ENCODE data around the gene ZNF678. TPM values are rescaled to one million over a fixed set of nuclear protein-coding genes. Genes with fewer than 3 reads are reported as not detected.
"Not testable (repeated sequence)": the region's sequence is repeated elsewhere in the genome, so short reads cannot be mapped to it uniquely, and the experiment has no call there.

The ZNF678 gene
- total RNA-seq, 2 experiments from 2014 or later: 7.0 to 7.7 TPM

DNA sequence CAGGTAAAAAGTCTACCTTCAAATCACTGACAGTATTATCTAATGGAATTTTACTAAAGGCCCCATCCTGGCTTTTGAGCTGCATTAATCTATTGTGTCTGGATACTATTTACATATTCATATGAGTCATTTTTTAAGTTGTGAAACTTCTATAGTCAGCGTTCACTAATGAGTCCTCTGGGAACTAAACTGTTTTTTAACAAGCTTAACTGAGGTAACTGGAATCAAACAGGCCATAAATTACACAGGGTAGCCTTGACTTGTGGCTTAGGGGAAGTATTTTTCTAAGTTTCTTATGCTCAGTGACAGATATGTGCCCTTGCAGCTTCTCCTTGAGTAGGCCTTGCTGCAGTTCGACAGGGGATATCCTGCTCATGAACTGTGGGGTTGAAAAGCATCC is 102.9 kb downstream of the ZNF678 start:
- peaks cover 47% of the 10 kb centered on the region for H3K36me3 Mint-ChIP-seq (ENCODE audit: low read depth)
- no peak for ATAC-seq
- peaks cover 63% of the 10 kb centered on the region for H3K9me3 Mint-ChIP-seq (ENCODE audit: low read depth)
- CTCF ChIA-PET: no interaction called here
- no peak overlapping the region for H3K4me3 Mint-ChIP-seq
- DNase-seq: no peak
- POLR2A ChIA-PET: interaction anchor here (0.6 kb wide), 1 partner anchor 565 kb away, joined by 3 read pairs; no protein-coding TSS in a partner anchor
- no peaks in the 10 kb centered on the region for H3K4me1 Mint-ChIP-seq
- H3K27me3 Mint-ChIP-seq: no peaks in the 10 kb centered on the region
- H3K27ac Mint-ChIP-seq: no peak overlapping the region
- intact Hi-C loops (cut with DNase I, micrococcal nuclease): no loop called here

DNA sequence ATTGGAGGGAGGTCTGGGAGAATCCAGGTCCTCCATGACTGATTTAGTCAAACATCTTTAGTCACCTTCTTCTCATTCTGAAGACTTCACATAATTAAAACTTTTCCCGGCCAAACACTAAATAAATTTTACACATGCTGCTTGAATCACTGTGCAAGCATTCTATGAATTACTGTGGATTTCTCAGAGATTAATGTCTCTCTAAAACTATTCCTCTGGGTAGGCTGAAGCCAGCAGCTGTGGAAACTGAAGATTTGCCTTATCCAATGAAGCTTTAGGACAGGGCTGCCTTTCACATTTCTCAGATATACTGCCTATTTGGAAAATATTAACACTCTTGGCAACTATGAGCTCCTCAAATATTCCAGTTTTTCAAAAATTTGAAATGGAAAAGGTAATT is 110.1 kb downstream of the ZNF678 start:
- H3K9me3 Mint-ChIP-seq (ENCODE audit: low read depth): peaks cover 53% of the 10 kb centered on the region
- POLR2A ChIA-PET: no interaction called here

DNA sequence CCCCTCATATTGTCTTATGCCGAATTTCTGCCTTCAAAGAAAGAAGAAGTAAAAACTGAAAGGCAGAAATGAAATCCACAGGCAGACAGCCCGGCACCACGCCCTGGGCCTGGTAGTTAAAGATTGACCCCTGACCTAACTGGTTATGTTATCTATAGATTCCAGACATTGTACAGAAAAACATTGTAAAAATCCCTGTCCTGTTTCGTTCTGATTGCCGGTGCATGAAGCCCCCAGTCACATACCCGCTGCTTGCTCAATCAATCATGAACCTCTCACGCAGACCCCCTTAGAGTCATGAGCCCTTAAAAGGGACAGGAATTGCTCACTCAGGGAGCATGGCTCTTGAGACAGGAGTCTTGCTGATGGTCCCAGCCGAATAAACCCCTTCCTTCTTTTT is 122.5 kb downstream of the ZNF678 start:
- peaks cover 39% of the 10 kb centered on the region for H3K9me3 Mint-ChIP-seq (ENCODE audit: low read depth)

More for the DNA sequence above, 110.1 kb downstream of the ZNF678 start:
- H3K4me3 Mint-ChIP-seq: no peak overlapping the region
- intact Hi-C loops (cut with DNase I, micrococcal nuclease): no loop called here
- ATAC-seq: no peak
- no peaks in the 10 kb centered on the region for H3K27me3 Mint-ChIP-seq
- H3K27ac Mint-ChIP-seq: no peak overlapping the region
- no peaks in the 10 kb centered on the region for H3K4me1 Mint-ChIP-seq
- CTCF ChIA-PET: no interaction called here
- no peak for DNase-seq
- H3K36me3 Mint-ChIP-seq (ENCODE audit: low read depth): peaks cover 27% of the 10 kb centered on the region

DNA sequence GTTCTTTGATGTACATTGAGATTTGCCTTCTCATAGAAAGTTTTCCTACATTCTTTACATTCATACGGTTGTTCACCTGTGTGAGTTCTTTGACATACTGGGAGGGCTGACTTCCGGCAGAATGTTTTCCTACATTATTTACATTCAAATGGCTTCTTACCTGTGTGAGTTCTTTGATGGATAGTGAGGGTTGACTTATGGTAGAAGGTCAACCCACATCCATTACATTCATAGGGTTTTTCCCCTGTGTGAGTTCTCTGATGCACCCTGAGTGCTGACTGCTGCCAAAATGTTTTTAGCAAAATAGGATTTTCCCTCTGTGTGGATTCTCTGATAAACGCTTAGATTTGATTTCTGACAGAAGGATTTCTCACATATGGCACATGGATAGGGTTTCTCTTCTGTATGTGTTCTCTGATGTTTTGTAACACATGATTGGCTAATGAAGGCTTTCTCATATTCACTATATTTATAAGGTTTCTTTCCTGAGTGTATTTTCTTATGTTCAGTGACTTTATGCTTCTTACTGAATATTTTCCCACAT is 134.0 kb downstream of the ZNF678 start:
- H3K27ac Mint-ChIP-seq: no peak overlapping the region
- peaks cover 46% of the 10 kb centered on the region for H3K9me3 Mint-ChIP-seq (ENCODE audit: low read depth)
- ChIA-PET POLR2A (no interaction called here), CTCF (no interaction called here)
- H3K4me1 Mint-ChIP-seq: no peaks in the 10 kb centered on the region
- H3K36me3 Mint-ChIP-seq (ENCODE audit: low read depth): peaks cover 5% of the 10 kb centered on the region
- intact Hi-C loops (cut with DNase I, micrococcal nuclease): no loop called here
- ATAC-seq (no peak), DNase-seq (no peak)
- H3K4me3 Mint-ChIP-seq: no peak overlapping the region
- peaks cover 8% of the 10 kb centered on the region for H3K27me3 Mint-ChIP-seq

More for the DNA sequence above, 122.5 kb downstream of the ZNF678 start:
- ChIA-PET POLR2A (no interaction called here), CTCF (no interaction called here)
- DNase-seq: no peak
- no peak overlapping the region for H3K27ac Mint-ChIP-seq
- intact Hi-C loops (cut with DNase I, micrococcal nuclease): no loop called here
- no peak for ATAC-seq
- H3K36me3 Mint-ChIP-seq (ENCODE audit: low read depth): peaks cover 4% of the 10 kb centered on the region
- H3K4me1 Mint-ChIP-seq: no peaks in the 10 kb centered on the region
- peaks cover 2% of the 10 kb centered on the region for H3K27me3 Mint-ChIP-seq
- no peak overlapping the region for H3K4me3 Mint-ChIP-seq

DNA sequence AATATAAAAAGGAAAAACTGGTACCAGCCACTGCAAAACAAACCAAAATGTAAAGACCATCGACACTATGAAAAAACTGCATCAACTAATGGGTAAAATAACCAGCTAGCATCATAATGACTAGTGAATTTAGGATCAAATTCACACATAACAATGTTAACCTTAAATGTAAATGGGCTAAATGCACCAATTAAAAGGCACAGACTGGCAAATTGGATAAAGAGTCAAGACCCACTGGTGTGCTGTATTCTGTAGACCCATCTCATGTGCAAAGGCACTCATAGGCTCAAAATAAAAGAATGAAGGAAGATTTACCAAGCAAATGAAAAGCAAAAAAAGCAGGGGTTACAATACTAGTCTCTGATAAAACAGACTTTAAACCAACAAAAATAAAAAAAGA is 138.3 kb downstream of the ZNF678 start:
- H3K4me3 Mint-ChIP-seq; POLR2A ChIA-PET; H3K27ac Mint-ChIP-seq; H3K4me1 Mint-ChIP-seq; H3K27me3 Mint-ChIP-seq; DNase-seq; CTCF ChIA-PET; intact Hi-C loops (cut with DNase I, micrococcal nuclease); ATAC-seq: not testable (repeated sequence)
- peaks cover 52% of the 10 kb centered on the region for H3K9me3 Mint-ChIP-seq (ENCODE audit: low read depth)
- peaks cover 11% of the 10 kb centered on the region for H3K36me3 Mint-ChIP-seq (ENCODE audit: low read depth)

DNA sequence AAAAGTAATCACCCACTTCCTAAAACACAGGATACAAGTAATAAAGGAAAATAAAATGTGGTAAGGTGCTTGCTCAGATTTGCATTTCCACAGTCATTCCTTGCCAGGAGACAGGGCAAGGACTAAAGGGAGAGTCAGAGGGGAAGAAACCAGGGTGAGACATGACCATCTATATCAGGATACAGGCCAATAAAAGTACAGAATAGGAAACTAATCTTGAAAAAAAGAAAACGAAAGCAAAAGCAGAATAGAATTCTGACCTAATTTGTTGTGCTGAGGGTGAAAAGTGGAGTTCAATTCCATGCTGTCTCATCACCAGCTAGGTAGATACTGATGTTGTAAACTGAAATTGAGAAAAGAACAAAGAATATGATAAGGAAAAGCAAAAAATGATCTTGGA is 144.5 kb downstream of the ZNF678 start:
- Mint-ChIP-seq H3K27ac (peak overlapping the region; percentile 21), H3K9me3 (ENCODE audit: low read depth) (peaks cover 26% of the 10 kb centered on the region), H3K36me3 (ENCODE audit: low read depth) (peaks cover 3% of the 10 kb centered on the region), H3K4me3 (no peak overlapping the region), H3K27me3 (no peaks in the 10 kb centered on the region), H3K4me1 (peaks cover 8% of the 10 kb centered on the region)
- intact Hi-C loops (cut with DNase I, micrococcal nuclease): no loop called here
- ChIA-PET CTCF (no interaction called here), POLR2A (no interaction called here)
- DNase-seq (no peak), ATAC-seq (peak; percentile 70)

DNA sequence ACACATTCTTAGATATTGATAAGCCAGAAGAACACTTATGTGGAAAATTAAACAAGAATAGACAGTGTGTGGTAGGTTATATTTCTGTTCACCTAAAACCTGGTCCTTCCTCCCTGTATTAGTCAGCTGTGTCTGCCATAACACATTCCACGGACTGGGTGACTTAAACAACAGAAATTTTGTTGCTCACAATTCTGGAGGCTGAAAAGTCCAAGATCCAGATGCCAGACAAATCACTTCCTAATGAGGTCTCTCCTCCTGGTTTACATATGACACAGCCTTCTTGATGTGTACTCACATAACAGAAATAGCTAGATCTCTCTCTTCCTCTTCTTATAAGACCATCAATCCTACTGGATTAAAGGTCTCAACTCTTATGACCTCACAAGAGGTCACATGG is 146.1 kb downstream of the ZNF678 start:
- ChIA-PET POLR2A (no interaction called here), CTCF (no interaction called here)
- intact Hi-C loops (cut with DNase I, micrococcal nuclease): no loop called here
- H3K27me3 Mint-ChIP-seq: no peaks in the 10 kb centered on the region
- ATAC-seq: no peak
- H3K4me3 Mint-ChIP-seq: no peak overlapping the region
- peaks cover 8% of the 10 kb centered on the region for H3K4me1 Mint-ChIP-seq
- H3K36me3 Mint-ChIP-seq (ENCODE audit: low read depth): peaks cover 3% of the 10 kb centered on the region
- H3K9me3 Mint-ChIP-seq (ENCODE audit: low read depth): peaks cover 18% of the 10 kb centered on the region
- DNase-seq: no peak
- H3K27ac Mint-ChIP-seq: no peak overlapping the region

DNA sequence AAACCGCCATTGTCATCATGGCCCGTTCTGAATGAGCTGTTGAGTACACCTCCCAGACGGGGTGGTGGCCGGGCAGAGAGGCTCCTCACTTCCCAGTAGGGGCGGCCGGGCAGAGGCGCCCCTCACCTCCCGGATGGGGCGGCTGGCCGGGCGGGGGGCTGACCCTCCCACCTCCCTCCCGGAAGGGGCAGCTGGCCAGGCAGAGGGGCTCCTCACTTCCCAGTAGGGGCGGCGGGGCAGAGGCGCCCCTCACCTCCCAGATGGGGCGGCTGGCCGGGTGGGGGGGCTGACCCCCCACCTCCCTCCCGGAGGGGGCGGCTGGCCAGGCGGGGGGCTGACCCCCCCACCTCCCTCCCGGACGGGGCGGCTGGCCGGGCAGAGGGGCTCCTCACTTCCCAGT is 147.1 kb downstream of the ZNF678 start:
- H3K4me1 Mint-ChIP-seq; POLR2A ChIA-PET; CTCF ChIA-PET; H3K4me3 Mint-ChIP-seq; H3K27ac Mint-ChIP-seq; ATAC-seq; DNase-seq; H3K27me3 Mint-ChIP-seq; H3K36me3 Mint-ChIP-seq (ENCODE audit: low read depth); intact Hi-C loops (cut with DNase I, micrococcal nuclease): not testable (repeated sequence)
- H3K9me3 Mint-ChIP-seq (ENCODE audit: low read depth): peaks cover 22% of the 10 kb centered on the region

DNA sequence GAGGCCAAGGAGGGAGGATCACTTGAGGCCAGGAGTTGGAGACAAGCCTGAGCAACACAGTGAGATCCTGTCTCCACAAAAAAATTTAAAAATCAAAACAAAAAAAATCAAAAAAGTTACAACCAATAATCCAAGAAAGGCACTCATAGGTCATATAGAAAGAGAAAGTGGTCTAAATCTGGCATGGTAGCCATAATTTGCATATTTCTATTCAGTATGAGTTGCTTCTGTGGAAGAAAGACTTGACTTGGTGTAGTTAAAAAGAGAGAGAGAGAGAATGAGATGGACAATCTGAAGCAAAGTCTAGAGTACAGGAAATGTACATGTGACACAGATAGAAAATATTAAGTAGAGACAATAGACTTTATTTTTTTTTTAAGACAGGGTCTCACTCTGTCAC is 149.3 kb downstream of the ZNF678 start:
- Mint-ChIP-seq H3K9me3 (ENCODE audit: low read depth) (peaks cover 35% of the 10 kb centered on the region), H3K27me3 (no peaks in the 10 kb centered on the region), H3K4me1 (peaks cover 6% of the 10 kb centered on the region), H3K36me3 (ENCODE audit: low read depth) (peaks cover 5% of the 10 kb centered on the region), H3K4me3 (no peak overlapping the region), H3K27ac (no peak overlapping the region)
- intact Hi-C loops (cut with DNase I, micrococcal nuclease): no loop called here
- DNase-seq (no peak), ATAC-seq (no peak)
- CTCF ChIA-PET: no interaction called here
- POLR2A ChIA-PET: no interaction called here

DNA sequence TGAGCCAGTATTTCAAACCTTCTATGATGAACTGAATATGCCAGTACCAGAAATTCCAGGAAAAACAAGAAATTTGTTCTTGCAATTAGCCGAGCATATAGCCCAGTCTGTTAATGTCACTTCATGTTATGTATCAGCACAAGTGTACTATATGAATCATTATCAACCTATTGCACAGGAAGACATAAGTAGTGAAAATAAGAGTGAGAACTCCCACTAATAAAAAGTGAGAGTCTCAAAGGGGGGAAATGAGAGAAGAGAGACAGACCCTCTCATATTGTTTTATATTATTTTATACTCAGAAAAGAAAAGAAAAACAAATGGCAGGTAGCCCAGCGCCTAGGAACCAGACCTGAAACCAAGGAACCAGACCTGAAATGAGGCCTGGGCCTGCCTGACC is 155.6 kb downstream of the ZNF678 start:
- no peak overlapping the region for H3K27ac Mint-ChIP-seq
- ATAC-seq: no peak
- ChIA-PET CTCF (no interaction called here), POLR2A (no interaction called here)
- intact Hi-C loops (cut with DNase I, micrococcal nuclease): no loop called here
- H3K9me3 Mint-ChIP-seq (ENCODE audit: low read depth): peaks cover 59% of the 10 kb centered on the region
- H3K4me3 Mint-ChIP-seq: no peak overlapping the region
- H3K36me3 Mint-ChIP-seq (ENCODE audit: low read depth): peaks cover 18% of the 10 kb centered on the region
- no peaks in the 10 kb centered on the region for H3K4me1 Mint-ChIP-seq
- no peak for DNase-seq
- H3K27me3 Mint-ChIP-seq: no peaks in the 10 kb centered on the region

DNA sequence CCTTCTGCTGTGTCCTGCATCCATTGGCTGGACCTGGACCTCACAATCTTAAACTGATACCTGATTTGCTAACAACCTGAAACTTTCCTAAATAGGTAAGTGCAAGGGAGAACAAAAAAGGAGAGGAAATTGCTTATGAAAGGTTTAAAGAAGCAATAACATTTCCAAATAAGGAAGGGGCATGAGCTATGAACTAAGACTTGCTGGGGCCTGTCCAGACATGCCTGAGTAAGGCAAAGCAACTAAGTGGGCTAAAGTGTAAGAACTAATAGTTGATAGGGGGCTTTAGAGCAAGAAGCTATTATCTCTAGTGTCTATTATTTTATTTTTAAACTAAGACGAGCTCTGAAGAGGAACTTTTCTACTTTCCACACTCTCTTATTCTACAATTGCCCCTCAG is 160.1 kb downstream of the ZNF678 start:
- ChIA-PET POLR2A (interaction anchor here (0.7 kb wide), 1 partner anchor 458 kb away, joined by 4 read pairs; no protein-coding TSS in a partner anchor), CTCF (interaction anchor here (0.9 kb wide), 1 partner anchor 181 kb away, joined by 3 read pairs; no protein-coding TSS in a partner anchor)
- H3K4me1 Mint-ChIP-seq: peaks cover 4% of the 10 kb centered on the region
- no peak overlapping the region for H3K27ac Mint-ChIP-seq
- ATAC-seq (no peak), DNase-seq (no peak)
- peaks cover 33% of the 10 kb centered on the region for H3K9me3 Mint-ChIP-seq (ENCODE audit: low read depth)
- H3K36me3 Mint-ChIP-seq (ENCODE audit: low read depth): peaks cover 13% of the 10 kb centered on the region
- intact Hi-C loops (cut with DNase I, micrococcal nuclease): no loop called here
- peaks cover 3% of the 10 kb centered on the region for H3K27me3 Mint-ChIP-seq
- no peak overlapping the region for H3K4me3 Mint-ChIP-seq

DNA sequence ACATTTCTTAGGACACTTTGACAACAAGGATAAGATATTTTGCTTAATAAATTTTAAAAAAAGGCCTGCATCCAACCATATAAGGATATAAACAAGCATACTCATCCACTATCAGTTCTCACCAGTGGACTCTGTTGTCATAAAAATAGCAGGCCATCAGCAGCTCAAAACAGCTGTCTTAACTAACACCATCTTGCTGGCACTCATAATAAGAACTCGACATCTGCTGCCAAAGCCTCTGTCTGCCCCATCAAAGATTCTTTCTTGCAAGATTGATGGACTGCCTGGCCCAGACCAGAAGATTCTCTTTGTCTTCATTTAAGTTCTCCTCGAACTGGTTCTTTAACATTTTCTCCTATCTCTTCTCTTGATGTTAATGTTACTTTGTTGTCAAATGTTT is 161.7 kb downstream of the ZNF678 start:
- Mint-ChIP-seq H3K27me3 (peaks cover 3% of the 10 kb centered on the region), H3K4me1 (peaks cover 13% of the 10 kb centered on the region), H3K9me3 (ENCODE audit: low read depth) (peaks cover 21% of the 10 kb centered on the region), H3K4me3 (no peak overlapping the region), H3K27ac (no peak overlapping the region), H3K36me3 (ENCODE audit: low read depth) (peaks cover 13% of the 10 kb centered on the region)
- CTCF ChIA-PET: no interaction called here
- POLR2A ChIA-PET: no interaction called here
- ATAC-seq: no peak
- intact Hi-C loops (cut with DNase I, micrococcal nuclease): no loop called here
- no peak for DNase-seq

DNA sequence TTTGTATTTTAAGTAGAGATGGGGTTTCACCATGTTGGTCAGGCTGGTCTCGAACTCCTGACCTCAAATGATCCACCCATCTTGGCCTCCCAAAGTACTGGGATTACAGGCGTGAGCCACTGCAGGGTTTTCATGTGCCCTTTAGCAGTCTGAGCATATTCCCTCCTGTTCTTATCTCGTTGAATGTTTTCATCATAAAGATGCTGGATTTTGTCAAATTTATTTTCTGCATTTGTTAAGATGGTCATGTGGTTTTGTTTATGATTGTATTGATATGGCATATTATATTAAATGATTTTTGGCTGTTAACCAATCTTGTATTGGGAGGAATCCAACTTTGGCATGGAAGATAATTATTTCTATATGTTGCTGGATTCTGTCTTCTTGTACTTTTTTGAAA is 163.0 kb downstream of the ZNF678 start:
- DNase-seq: no peak
- Mint-ChIP-seq H3K9me3 (ENCODE audit: low read depth) (peaks cover 14% of the 10 kb centered on the region), H3K4me1 (peaks cover 15% of the 10 kb centered on the region), H3K4me3 (no peak overlapping the region), H3K27me3 (peaks cover 3% of the 10 kb centered on the region), H3K27ac (no peak overlapping the region), H3K36me3 (ENCODE audit: low read depth) (peaks cover 10% of the 10 kb centered on the region)
- ATAC-seq: no peak
- intact Hi-C loops (cut with DNase I, micrococcal nuclease): no loop called here
- ChIA-PET POLR2A (no interaction called here), CTCF (no interaction called here)
